ENCODE measurements around the gene PRICKLE2.

DNA sequence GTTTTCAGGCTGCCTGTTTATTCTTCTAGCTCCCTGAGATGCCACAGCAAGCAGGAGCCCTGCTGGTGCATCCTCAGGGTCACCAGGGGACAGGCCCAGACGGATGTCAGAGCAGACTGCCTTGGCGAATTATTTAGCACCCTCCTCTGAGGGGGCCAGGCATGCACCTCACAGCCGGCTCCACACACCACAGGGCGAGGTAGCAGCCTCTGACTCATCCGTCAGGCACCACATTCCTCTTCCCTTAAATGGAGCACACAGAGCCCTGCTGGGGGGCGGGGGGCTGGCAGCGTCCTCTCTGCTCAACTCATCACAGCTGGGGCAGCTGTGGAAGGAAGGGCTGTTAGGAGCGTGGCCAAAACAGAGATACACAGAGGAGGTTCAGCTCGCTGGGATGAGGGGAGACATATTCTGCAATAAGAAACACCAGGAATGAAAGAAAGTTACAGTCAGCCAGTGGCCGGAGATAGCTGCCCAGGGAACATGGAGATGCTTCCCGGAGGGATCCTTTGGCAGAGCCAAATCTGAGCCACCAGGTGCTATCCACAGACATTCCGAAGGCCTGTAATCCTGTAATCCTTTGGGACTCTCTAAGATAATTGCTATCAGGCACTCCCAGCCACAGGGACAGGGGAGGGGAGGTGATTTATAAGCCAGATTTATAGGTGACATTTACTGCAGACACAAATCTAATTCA lies 13.9 kb upstream of the PRICKLE2 start:
- TF ChIP-seq, protein P1, sequence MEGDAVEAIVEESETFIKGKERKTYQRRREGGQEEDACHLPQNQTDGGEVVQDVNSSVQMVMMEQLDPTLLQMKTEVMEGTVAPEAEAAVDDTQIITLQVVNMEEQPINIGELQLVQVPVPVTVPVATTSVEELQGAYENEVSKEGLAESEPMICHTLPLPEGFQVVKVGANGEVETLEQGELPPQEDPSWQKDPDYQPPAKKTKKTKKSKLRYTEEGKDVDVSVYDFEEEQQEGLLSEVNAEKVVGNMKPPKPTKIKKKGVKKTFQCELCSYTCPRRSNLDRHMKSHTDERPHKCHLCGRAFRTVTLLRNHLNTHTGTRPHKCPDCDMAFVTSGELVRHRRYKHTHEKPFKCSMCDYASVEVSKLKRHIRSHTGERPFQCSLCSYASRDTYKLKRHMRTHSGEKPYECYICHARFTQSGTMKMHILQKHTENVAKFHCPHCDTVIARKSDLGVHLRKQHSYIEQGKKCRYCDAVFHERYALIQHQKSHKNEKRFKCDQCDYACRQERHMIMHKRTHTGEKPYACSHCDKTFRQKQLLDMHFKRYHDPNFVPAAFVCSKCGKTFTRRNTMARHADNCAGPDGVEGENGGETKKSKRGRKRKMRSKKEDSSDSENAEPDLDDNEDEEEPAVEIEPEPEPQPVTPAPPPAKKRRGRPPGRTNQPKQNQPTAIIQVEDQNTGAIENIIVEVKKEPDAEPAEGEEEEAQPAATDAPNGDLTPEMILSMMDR (IDR thresholded peaks at IDR 0.05; ENCODE audit: low read depth, low read length, poor library complexity, severe bottlenecking), result no peak
- TF ChIP-seq EZH2phosphoT487 (IDR thresholded peaks at IDR 0.05; ENCODE audit: borderline replicate concordance, low read length), result no peak

Data from DOHH2 (cell line).